ENCODE results near the gene MYMX.

MYMX gene

DNA sequence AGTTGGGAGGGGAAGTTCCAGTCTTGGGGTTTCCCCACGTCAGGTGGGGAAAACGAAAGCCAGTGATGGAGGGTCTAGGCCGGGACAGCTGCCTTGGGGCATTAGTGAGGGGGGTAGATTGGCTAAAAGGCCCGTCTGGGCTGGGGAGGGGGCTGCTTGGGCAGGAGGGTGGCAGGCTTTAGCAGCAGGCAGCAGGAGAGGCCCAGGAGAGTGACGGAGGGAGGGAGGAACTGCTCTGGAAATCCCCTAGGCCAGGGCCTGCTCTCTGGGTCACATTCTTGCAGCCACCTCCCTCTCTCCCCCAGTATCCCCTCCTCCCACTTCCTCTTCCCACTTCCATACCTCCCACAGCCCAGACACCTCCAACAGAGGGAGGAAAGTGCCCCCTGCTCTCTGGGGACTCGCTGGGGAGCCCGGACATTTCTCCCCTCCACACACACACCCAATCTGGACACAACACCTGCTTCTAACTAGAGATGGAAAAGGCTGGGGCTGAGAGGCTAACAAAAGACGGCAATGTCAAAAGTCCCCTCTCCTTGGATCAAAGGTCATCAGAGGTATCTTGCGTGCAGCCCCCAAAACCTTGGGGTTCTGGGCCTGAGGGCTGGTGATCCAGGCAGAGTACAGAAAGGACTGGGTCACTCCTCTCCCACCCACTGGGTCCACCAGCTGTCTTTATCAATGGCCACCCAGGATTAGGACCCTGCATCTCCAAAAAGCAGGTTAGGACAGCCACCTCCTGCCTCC is 46.8 kb downstream of the MYMX start:
- WGBS, 2 donors (ENCODE audit: extremely low coverage in 2 of 2, insufficient read length in 2 of 2, insufficient replicate concordance in 1 of 2), result no CpG with 5 or more reads among the region's 9 CpGs

DNA sequence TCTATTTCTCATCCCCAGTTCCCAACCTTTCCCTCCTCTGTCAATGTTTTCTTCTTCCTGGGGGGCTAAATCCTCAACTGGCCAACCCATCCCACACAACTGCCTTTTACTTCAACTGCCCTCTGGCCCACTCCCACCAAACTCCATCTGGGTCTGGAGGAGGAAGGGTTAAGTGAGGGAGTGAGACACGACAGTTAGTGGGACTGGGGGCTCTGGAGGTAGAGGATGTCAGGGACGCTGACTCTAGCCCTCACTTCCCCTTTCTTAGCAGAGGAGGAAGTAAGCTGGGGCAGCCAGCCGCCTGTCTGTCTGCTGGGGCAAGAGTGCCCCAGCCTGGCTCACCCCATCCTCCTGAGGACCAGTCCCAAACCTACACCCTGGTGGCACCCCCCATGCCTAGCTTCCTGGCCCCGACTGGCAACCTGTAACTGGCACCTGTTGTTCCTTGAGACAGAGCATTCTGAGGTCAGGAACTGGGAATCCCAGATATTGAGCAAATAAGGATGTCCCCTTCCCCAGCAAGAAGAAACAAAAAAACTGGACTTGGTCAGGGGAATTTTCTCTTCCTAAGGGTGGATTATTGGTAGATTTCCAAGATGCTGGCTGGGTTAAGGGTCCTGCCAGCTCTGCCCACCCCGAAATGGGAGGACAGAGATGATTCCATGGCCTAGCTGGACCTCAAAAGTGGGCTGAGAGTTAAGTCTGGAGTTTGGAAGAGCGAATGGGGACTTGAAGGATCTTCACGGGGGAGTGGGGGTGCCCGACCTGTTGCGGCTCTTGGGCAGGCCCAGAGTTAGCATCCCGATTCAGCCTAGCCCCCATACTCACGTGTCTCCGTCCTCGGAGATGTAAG is 47.7 kb downstream of the MYMX start:
- Histone ChIP-seq H2BK120ac (ENCODE audit: low read depth, low read length) (no peak overlapping the region), H2AFZ (ENCODE audit: low read length) (peak overlapping the region; percentile 90), H3K4ac (ENCODE audit: low read length) (no peak overlapping the region), H3K79me1 (ENCODE audit: low read depth, low read length) (peaks cover 2% of the 10 kb centered on the region), H3K4me3 (ENCODE audit: low read length in 2 of 2) (peak overlapping the region; percentile 81 to 83), H3K23ac (ENCODE audit: low read depth, low read length, poor library complexity) (peak overlapping the region; percentile 62), H3K27me3 (ENCODE audit: control insufficient read depth in 3 of 3, insufficient read depth in 3 of 3, low read depth in 1 of 3, low read length in 3 of 3) (no peaks in the 10 kb centered on the region), H4K91ac (ENCODE audit: low read depth, low read length, poor library complexity) (no peak overlapping the region), H2AK5ac (ENCODE audit: low read depth, low read length) (no peak overlapping the region), H3K14ac (ENCODE audit: low read length) (peak overlapping the region; percentile 22), H3K36me3 (replicated peaks in 1 of 2; ENCODE audit: control insufficient read depth in 2 of 2, insufficient read depth in 2 of 2, low read length in 2 of 2) (peaks cover 10 to 36% of the 10 kb centered on the region in 2 donors), H3K18ac (ENCODE audit: low read length) (peak overlapping the region; percentile 87), H3K9ac (ENCODE audit: low read depth, low read length, poor library complexity) (peak overlapping the region; percentile 84), H4K8ac (ENCODE audit: low read depth, low read length) (no peak overlapping the region), H3K9me3 (replicated peaks in 1 of 2; ENCODE audit: control insufficient read depth in 2 of 2, insufficient read depth in 1 of 2, low read depth in 1 of 2, low read length in 2 of 2) (no peaks in the 10 kb centered on the region), H2BK5ac (ENCODE audit: low read length) (no peak overlapping the region), H3K4me2 (ENCODE audit: insufficient read depth, low read length, poor library complexity, severe bottlenecking) (peak overlapping the region; percentile 90), H2BK12ac (ENCODE audit: low read length) (no peak overlapping the region), H2BK15ac (ENCODE audit: low read length) (peak overlapping the region; percentile 30), H3K4me1 (ENCODE audit: control insufficient read depth in 2 of 2, insufficient read depth in 1 of 2, low read depth in 1 of 2, low read length in 2 of 2) (peaks cover 27 to 41% of the 10 kb centered on the region in 2 donors), H3K27ac (replicated peaks; ENCODE audit: low read length) (no peak overlapping the region)
- no peak for DNase-seq (ENCODE audit: low spot score)
- no CpG with 5 or more reads among the region's 13 CpGs for WGBS, 2 donors (ENCODE audit: extremely low coverage in 2 of 2, insufficient read length in 2 of 2, insufficient replicate concordance in 1 of 2)

More for the DNA sequence above, 46.8 kb downstream of the MYMX start:
- H3K23ac ChIP-seq (ENCODE audit: low read depth, low read length, poor library complexity), result no peak overlapping the region
- no peak overlapping the region for H2BK12ac ChIP-seq (ENCODE audit: low read length)
- H2BK5ac ChIP-seq (ENCODE audit: low read length), result no peak overlapping the region
- H3K4me3 ChIP-seq (ENCODE audit: low read length in 2 of 2), result peak overlapping the region in 1 of 2 donors; percentile 83
- H3K9me3 ChIP-seq (replicated peaks in 1 of 2; ENCODE audit: control insufficient read depth in 2 of 2, insufficient read depth in 1 of 2, low read depth in 1 of 2, low read length in 2 of 2), result no peaks in the 10 kb centered on the region
- H3K4me2 ChIP-seq (ENCODE audit: insufficient read depth, low read length, poor library complexity, severe bottlenecking), result peak overlapping the region; percentile 90
- no peak overlapping the region for H4K91ac ChIP-seq (ENCODE audit: low read depth, low read length, poor library complexity)
- no peak overlapping the region for H3K14ac ChIP-seq (ENCODE audit: low read length)
- H2AFZ ChIP-seq (ENCODE audit: low read length), result no peak overlapping the region
- peak overlapping the region; percentile 60 for H3K9ac ChIP-seq (ENCODE audit: low read depth, low read length, poor library complexity)
- no peaks in the 10 kb centered on the region for H3K27me3 ChIP-seq (ENCODE audit: control insufficient read depth in 3 of 3, insufficient read depth in 3 of 3, low read depth in 1 of 3, low read length in 3 of 3)
- no peak overlapping the region for H3K27ac ChIP-seq (replicated peaks; ENCODE audit: low read length)
- no peak overlapping the region for H2BK120ac ChIP-seq (ENCODE audit: low read depth, low read length)
- no peak overlapping the region for H3K4ac ChIP-seq (ENCODE audit: low read length)
- H3K4me1 ChIP-seq (ENCODE audit: control insufficient read depth in 2 of 2, insufficient read depth in 1 of 2, low read depth in 1 of 2, low read length in 2 of 2), result peaks cover 20 to 32% of the 10 kb centered on the region in 2 donors
- H2BK15ac ChIP-seq (ENCODE audit: low read length), result peak overlapping the region; percentile 17
- no peak overlapping the region for H3K18ac ChIP-seq (ENCODE audit: low read length)
- peak overlapping the region; percentile 26 for H2AK5ac ChIP-seq (ENCODE audit: low read depth, low read length)
- peaks cover 13 to 44% of the 10 kb centered on the region in 2 donors for H3K36me3 ChIP-seq (replicated peaks in 1 of 2; ENCODE audit: control insufficient read depth in 2 of 2, insufficient read depth in 2 of 2, low read length in 2 of 2)
- peaks cover 2% of the 10 kb centered on the region for H3K79me1 ChIP-seq (ENCODE audit: low read depth, low read length)
- DNase-seq (ENCODE audit: low spot score), result no peak
- H4K8ac ChIP-seq (ENCODE audit: low read depth, low read length), result no peak overlapping the region

GRCh38 chr6:44265007-44265721 is 48.4 kb downstream of the MYMX start, which contains the start of gene NFKBIE:
NFKBIE (minus strand) TSS chr6:44265551; CDS start chr6:44265346, 205 bp downstream.
- Histone ChIP-seq H4K8ac (ENCODE audit: low read depth, low read length) (no peak within 1 kb of the TSS), H3K14ac (ENCODE audit: low read length) (peak within 1 kb of the TSS; percentile 22), H4K91ac (ENCODE audit: low read depth, low read length, poor library complexity) (no peak within 1 kb of the TSS), H3K18ac (ENCODE audit: low read length) (peak within 1 kb of the TSS; percentile 87), H3K27me3 (ENCODE audit: control insufficient read depth in 3 of 3, insufficient read depth in 3 of 3, low read depth in 1 of 3, low read length in 3 of 3) (no peaks in the 10 kb centered on the region), H3K9ac (ENCODE audit: low read depth, low read length, poor library complexity) (peak within 1 kb of the TSS; percentile 84), H3K27ac (replicated peaks; ENCODE audit: low read length) (no peak within 1 kb of the TSS), H2BK12ac (ENCODE audit: low read length) (no peak within 1 kb of the TSS), H2BK15ac (ENCODE audit: low read length) (peak within 1 kb of the TSS; percentile 30), H2AK5ac (ENCODE audit: low read depth, low read length) (peak within 1 kb of the TSS; percentile 82), H3K4me1 (ENCODE audit: control insufficient read depth in 2 of 2, insufficient read depth in 1 of 2, low read depth in 1 of 2, low read length in 2 of 2) (peaks cover 35 to 48% of the 10 kb centered on the region in 2 donors), H3K36me3 (replicated peaks in 1 of 2; ENCODE audit: control insufficient read depth in 2 of 2, insufficient read depth in 2 of 2, low read length in 2 of 2) (peaks cover 3 to 28% of the 10 kb centered on the region in 2 donors), H3K79me1 (ENCODE audit: low read depth, low read length) (peaks cover 2% of the 10 kb centered on the region), H3K4me3 (ENCODE audit: low read length in 2 of 2) (peak within 1 kb of the TSS; percentile 81 to 83), H2BK5ac (ENCODE audit: low read length) (no peak within 1 kb of the TSS), H3K9me3 (replicated peaks in 1 of 2; ENCODE audit: control insufficient read depth in 2 of 2, insufficient read depth in 1 of 2, low read depth in 1 of 2, low read length in 2 of 2) (no peaks in the 10 kb centered on the region), H2BK120ac (ENCODE audit: low read depth, low read length) (no peak within 1 kb of the TSS), H3K4me2 (ENCODE audit: insufficient read depth, low read length, poor library complexity, severe bottlenecking) (peak within 1 kb of the TSS; percentile 90), H3K23ac (ENCODE audit: low read depth, low read length, poor library complexity) (peak within 1 kb of the TSS; percentile 62), H2AFZ (ENCODE audit: low read length) (peak within 1 kb of the TSS; percentile 90), H3K4ac (ENCODE audit: low read length) (no peak within 1 kb of the TSS)
- WGBS, 2 donors (ENCODE audit: extremely low coverage in 2 of 2, insufficient read length in 2 of 2, insufficient replicate concordance in 1 of 2), result no CpG with 5 or more reads among the region's 72 CpGs
- DNase-seq (ENCODE audit: low spot score), result peak; percentile 86

Measured in neuronal stem cell (in vitro differentiated cells).